NCI-H128 (cell line): Measurements from ENCODE around the gene DDX20.
"Not testable (repeated sequence)": the region's sequence is repeated elsewhere in the genome, so short reads cannot be mapped to it uniquely, and the experiment has no call there.

Source experiments
- DNase-seq: peaks from one replicate; lab custom pipeline; 2025; ENCODE audit not compliant: unreplicated experiment; lab: John Stamatoyannopoulos, UW

DDX20 gene

GRCh38 chr1:111786669-111787207 is 31.0 kb downstream of the DDX20 start:
- DNase-seq = no peak

- no peak for DNase-seq
Observed at GRCh38 chr1:111789142-111789541, 33.4 kb downstream of the DDX20 start.

GRCh38 chr1:111789666-111790316 is 34.1 kb downstream of the DDX20 start:
- no peak for DNase-seq

- DNase-seq = no peak
Observed at GRCh38 chr1:111791776-111792175, 36.1 kb downstream of the DDX20 start.

- no peak for DNase-seq
Observed at GRCh38 chr1:111792249-111792648, 36.5 kb downstream of the DDX20 start.

GRCh38 chr1:111793923-111794322 is 38.2 kb downstream of the DDX20 start:
- DNase-seq = no peak

- DNase-seq = no peak
Observed at GRCh38 chr1:111795401-111795800, 39.7 kb downstream of the DDX20 start.

- DNase-seq = no peak
Observed at GRCh38 chr1:111798580-111798979, 42.9 kb downstream of the DDX20 start.

- not testable (repeated sequence) for DNase-seq
Observed at GRCh38 chr1:111799722-111800121, 44.0 kb downstream of the DDX20 start.

GRCh38 chr1:111801071-111801850 is 45.6 kb downstream of the DDX20 start:
- no peak for DNase-seq

- no peak for DNase-seq
Observed at GRCh38 chr1:111802110-111802509, 46.4 kb downstream of the DDX20 start.

GRCh38 chr1:111802984-111803383 is 47.3 kb downstream of the DDX20 start:
- no peak for DNase-seq

- no peak for DNase-seq
Observed at GRCh38 chr1:111803951-111804350, 48.2 kb downstream of the DDX20 start.

GRCh38 chr1:111804776-111805175 is 49.1 kb downstream of the DDX20 start:
- DNase-seq = no peak

GRCh38 chr1:111805251-111805650 is 49.5 kb downstream of the DDX20 start:
- DNase-seq = no peak

GRCh38 chr1:111811891-111812290 is 56.2 kb downstream of the DDX20 start:
- no peak for DNase-seq

- no peak for DNase-seq
Observed at GRCh38 chr1:111812306-111812705, 56.6 kb downstream of the DDX20 start.

- DNase-seq = no peak
Observed at GRCh38 chr1:111813440-111814304, 58.0 kb downstream of the DDX20 start.

- DNase-seq = no peak
Observed at GRCh38 chr1:111814305-111814628, 58.6 kb downstream of the DDX20 start.

- DNase-seq = no peak
Observed at GRCh38 chr1:111814642-111815041, 58.9 kb downstream of the DDX20 start.
